ENCODE measurements around the gene MREG. TPM values are rescaled to one million over a fixed set of nuclear protein-coding genes. Genes with fewer than 3 reads are reported as not detected.
A peak's percentile ranks its signal among the peaks of the same experiment; 100 is the strongest.

MREG gene
- total and polyA plus RNA-seq, 10 of the 15 experiments (the other 5 are each of a cell fraction or from before 2014, with no cell fraction given) = 6.9 to 45.0 (median 28.5) TPM

GRCh38 chr2:216013080-216013909 is at the start of gene MREG (continued):
- TF ChIP-seq ZBTB11 (CRISPR knock-in tag; IDR thresholded peaks at IDR 0.05) (no peak), ZNF207 (IDR thresholded peaks at IDR 0.05; ENCODE audit: borderline replicate concordance) (0 out of 2 replicates have a peak, but pooled peaks have one; percentile 36), USF1 (IDR thresholded peaks at IDR 0.05; ENCODE audit: borderline replicate concordance, extremely low read length, insufficient read depth, low read depth, low read length) (no peak), CEBPZ (IDR thresholded peaks at IDR 0.05; ENCODE audit: low read depth, low read length) (no peak), CHD1 (IDR thresholded peaks at IDR 0.05; ENCODE audit: low read depth, low read length) (no peak), NFYB (IDR thresholded peaks at IDR 0.05; ENCODE audit: insufficient read depth, low read depth, low read length) (no peak), EGR1 (IDR thresholded peaks at IDR 0.05; ENCODE audit: borderline replicate concordance in 1 of 2, low read depth in 2 of 2, low read length in 2 of 2) (no peak), POU2F2 (IDR thresholded peaks at IDR 0.05; ENCODE audit: borderline replicate concordance, low read depth, low read length) (0 out of 3 replicates have a peak, but pooled peaks have one; percentile 22), SMC3 (IDR thresholded peaks at IDR 0.05; ENCODE audit: borderline replicate concordance, low read length) (peak; percentile 27; the same call in 1 of the 2 replicates), JUND (IDR thresholded peaks at IDR 0.05; ENCODE audit: low read depth, low read length) (no peak), SMARCA5 (IDR thresholded peaks at IDR 0.05) (peak; percentile 93), RAD51 (IDR thresholded peaks at IDR 0.05) (no peak), RELA (IDR thresholded peaks at IDR 0.05; ENCODE audit: borderline replicate concordance, partially characterized antibody) (peak; percentile 37), ZSCAN29 (IDR thresholded peaks at IDR 0.05) (peak; percentile 69; the same call in 1 of the 2 replicates), TCF12 (IDR thresholded peaks at IDR 0.05; ENCODE audit: low read depth, low read length) (0 out of 2 replicates have a peak, but pooled peaks have one; percentile 28), WRNIP1 (IDR thresholded peaks at IDR 0.05; ENCODE audit: borderline replicate concordance, low read depth, low read length) (0 out of 2 replicates have a peak, but pooled peaks have one; percentile 43), NFIC (IDR thresholded peaks at IDR 0.05; ENCODE audit: low read depth, low read length) (no peak), TAF1 (IDR thresholded peaks at IDR 0.05; ENCODE audit: borderline replicate concordance, low read depth, low read length) (peak; percentile 22; the same call in 1 of the 2 replicates), RAD21 (IDR thresholded peaks at IDR 0.05; ENCODE audit: insufficient read depth, low read depth, low read length) (peak; percentile 54)
